ENCODE results near the gene TOMM22.

GRCh38 chr22:38717244-38717643 lies 35.5 kb downstream of the TOMM22 start:
- TF ChIP-seq CTCF (IDR thresholded peaks at IDR 0.05; ENCODE audit: low read length) (no peak), EZH2phosphoT487 (IDR thresholded peaks at IDR 0.05; ENCODE audit: low read length) (no peak), EZH2 (optimal IDR thresholded peaks at IDR 0.05; ENCODE audit: low read depth, low read length) (no peak)

Measured in MM.1S (cell line).